HG02588 (cell line): Measurements from ENCODE around the gene GRM3.

Experiments used
- ATAC-seq: cut with Tn5 transposase; IDR thresholded peaks from one replicate; pipeline ENCODE4 v1.9.1; 2021; ENCODE audit warnings: mild to moderate bottlenecking, moderate library complexity; ENCODE audit not compliant: unreplicated experiment

GRM3 gene

DNA sequence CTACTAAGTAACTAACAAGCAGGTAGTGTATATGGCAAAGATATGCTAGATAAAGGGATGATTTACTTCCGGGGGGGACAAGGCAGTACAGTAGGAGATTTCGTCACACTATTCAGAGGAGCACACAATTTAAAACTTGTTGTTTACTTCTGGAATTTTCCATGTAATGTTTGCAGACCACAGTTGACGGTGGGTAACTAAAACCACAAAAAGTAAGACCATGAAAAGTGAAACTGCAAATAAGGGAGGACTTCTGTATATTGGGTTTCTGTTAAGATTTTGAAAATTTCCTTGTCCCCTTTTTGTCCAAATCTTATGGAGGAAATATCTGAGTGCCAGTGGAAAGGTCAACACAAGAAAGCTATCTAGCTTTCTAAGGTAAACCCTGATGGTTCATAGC is 245.8 kb downstream of the GRM3 start:
- ATAC-seq: no peak

DNA sequence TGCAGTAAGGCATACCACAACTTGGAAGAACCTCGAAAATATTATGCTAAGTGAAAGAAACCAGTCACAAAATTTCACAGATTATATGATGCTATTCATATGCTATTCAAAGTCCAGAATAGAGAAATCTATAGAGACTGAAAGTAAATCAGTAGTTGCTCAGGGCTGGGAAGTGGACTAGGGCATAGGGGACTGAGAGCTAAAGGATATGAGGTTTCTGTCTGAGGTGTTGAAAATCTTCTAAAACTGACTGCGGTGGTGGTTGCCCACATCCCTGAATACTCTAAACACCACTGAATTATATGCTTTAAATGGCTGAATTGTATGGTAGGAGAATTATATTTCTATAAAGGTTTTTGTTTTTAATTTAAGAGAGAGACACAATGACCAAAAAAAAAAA is 254.5 kb downstream of the GRM3 start:
- ATAC-seq: no peak

DNA sequence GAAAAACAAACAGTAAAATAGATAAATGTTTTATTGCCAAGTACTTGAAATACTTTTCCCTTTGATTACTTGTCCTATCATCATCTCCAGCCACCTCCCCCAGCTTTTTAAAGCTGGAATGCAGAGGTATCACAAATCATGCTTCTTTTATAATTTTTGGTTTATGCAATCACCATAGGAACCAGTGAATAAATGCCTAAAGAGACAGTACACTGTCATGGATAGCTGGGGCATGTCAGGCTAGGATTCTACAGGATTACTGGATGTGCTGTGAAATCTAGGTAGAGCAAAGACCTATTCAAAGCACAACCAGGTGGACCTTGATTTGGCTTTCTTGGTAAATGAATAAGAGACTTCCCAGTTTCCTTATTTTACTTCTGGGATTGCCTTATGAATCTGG is 257.2 kb downstream of the GRM3 start:
- ATAC-seq: no peak

DNA sequence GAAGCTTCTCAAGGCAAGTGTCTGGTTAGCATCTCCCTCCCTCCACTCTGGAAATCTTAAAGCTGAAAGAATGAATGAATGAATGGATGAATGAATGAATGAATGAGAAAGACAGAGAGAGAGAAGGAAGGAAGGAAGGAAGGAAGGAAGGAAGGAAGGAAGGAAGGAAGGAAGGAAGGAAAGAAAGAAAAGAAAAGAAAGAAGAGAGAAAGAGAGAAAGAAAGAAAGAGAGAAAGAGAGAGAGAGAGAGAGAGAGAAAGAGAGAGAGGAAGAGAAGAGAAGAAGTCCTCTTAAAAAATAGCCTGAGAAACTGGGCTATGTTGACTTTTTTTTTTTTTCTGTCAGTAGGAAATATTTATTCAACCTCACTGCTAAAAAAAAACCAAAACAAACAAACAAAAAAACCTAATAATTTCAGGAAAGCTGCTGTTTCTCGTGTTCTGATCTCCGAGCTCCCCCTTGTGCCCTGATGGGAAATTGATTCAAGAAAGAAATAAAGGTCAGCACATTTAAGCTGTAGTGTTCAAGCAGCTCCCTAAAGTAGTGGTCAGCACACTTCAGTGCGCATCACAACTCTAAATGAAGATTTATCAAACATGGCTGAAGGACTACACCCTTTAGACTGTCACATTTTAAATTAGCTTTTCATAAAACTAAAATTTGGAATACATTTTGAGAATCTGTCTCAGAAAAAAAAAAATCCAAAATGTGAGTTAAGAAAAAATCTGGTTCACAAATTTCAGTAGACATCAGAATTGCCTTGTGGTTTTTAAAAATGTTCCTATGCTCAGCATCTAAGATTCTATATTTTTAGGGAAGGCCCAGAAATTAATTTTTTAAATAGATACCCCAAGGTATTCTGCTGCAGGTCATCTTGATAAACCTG is 261.5 kb downstream of the GRM3 start:
- ATAC-seq: no peak

DNA sequence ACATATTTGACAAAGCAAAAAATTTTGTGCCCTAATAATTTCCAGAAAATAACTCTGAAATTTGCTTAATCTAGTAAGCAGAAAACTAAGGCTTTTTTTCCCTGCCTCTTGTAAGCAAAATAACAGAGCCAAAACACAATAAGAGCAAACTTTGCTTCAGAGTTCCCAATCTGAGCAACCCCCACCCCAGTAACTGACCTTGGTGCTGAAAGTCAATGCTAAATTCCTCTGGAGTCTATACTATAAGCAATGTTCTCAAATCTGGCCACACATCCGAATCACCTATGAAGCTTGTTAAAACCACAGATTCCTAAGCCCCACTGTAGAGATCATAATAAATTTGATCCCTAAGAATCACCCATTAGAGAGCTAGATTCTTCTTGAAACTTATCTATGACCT is 265.2 kb downstream of the GRM3 start:
- ATAC-seq: no peak

DNA sequence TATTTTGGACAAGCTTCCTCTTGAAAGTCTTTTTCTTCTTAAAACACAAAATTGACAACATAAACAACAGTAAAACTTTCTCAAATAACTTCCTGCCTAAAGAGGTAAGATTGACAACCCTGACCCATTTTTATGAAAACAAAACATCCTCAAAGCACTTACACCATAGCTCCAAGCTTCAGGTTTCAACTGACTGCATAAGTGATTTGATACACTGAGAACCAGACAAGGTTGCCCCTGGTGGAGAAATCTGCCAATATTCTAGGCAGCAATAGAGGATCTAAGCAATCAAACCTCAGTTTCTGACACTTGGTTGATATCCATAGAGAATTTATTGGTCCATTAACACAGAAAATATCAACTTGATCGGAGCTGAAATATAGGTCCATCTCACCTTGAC is 267.9 kb downstream of the GRM3 start:
- no peak for ATAC-seq

DNA sequence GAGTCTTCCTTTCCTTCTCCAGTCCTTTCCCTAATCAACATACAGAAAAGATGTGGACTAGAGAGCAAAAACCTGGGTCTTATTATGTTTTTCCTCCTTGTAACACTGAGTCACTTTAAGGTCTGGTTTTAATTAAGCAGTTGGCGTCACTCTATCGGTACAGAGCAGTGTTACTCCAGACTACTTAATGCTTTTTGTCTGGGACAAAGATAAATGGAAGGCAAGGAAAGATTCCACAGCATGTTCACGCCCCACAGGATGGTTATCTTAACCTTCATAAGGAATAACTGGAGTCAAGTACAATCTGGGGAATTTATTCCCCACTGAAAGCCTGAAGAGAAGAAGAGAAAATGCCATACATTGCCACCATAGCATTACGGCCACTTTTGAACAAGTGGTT is 270.0 kb downstream of the GRM3 start:
- no peak for ATAC-seq
